NCI-H748 treated with DMSO at 0.1 percent for 48 hours (cell line): Measurements from ENCODE around the gene TBC1D30.

ENCODE experiments used
- DNase-seq: peaks from one replicate; lab custom pipeline; 2025; lab: John Stamatoyannopoulos, UW

Gene TBC1D30

GRCh38 chr12:64864319-64864718, 39.9 kb downstream of the TBC1D30 start:
- DNase-seq: no peak

- DNase-seq: no peak
Observed at GRCh38 chr12:64875186-64875585, 50.7 kb downstream of the TBC1D30 start.

- no peak for DNase-seq
Observed at GRCh38 chr12:64876388-64877071, 52.1 kb downstream of the TBC1D30 start.

- DNase-seq: no peak
Observed at GRCh38 chr12:64877363-64878004, 53.0 kb downstream of the TBC1D30 start.

- no peak for DNase-seq
Observed at GRCh38 chr12:64882687-64883086, 58.2 kb downstream of the TBC1D30 start.

- no peak for DNase-seq
Observed at GRCh38 chr12:64883264-64884163, 59.1 kb downstream of the TBC1D30 start.

- DNase-seq: no peak
Observed at GRCh38 chr12:64884164-64884542, 59.7 kb downstream of the TBC1D30 start.

- DNase-seq: no peak
Observed at GRCh38 chr12:64884728-64885127, 60.3 kb downstream of the TBC1D30 start.

- no peak for DNase-seq
Observed at GRCh38 chr12:64889434-64890216, 65.2 kb downstream of the TBC1D30 start.

GRCh38 chr12:64890873-64891468, 66.5 kb downstream of the TBC1D30 start:
- DNase-seq: peak; percentile 65

GRCh38 chr12:64891629-64892028, 67.2 kb downstream of the TBC1D30 start:
- no peak for DNase-seq

GRCh38 chr12:64892561-64892960, 68.1 kb downstream of the TBC1D30 start:
- DNase-seq: no peak

- DNase-seq: no peak
Observed at GRCh38 chr12:64893961-64894360, 69.5 kb downstream of the TBC1D30 start.

GRCh38 chr12:64894827-64895475, 70.5 kb downstream of the TBC1D30 start:
- DNase-seq: no peak

- DNase-seq: no peak
Observed at GRCh38 chr12:64895526-64895925, 71.1 kb downstream of the TBC1D30 start.

GRCh38 chr12:64900540-64900939, 76.1 kb downstream of the TBC1D30 start:
- no peak for DNase-seq

GRCh38 chr12:64903479-64904152, 79.2 kb downstream of the TBC1D30 start:
- DNase-seq: no peak

GRCh38 chr12:64907097-64907496, 82.7 kb downstream of the TBC1D30 start:
- DNase-seq: no peak

GRCh38 chr12:64909124-64909523, 84.7 kb downstream of the TBC1D30 start:
- DNase-seq: no peak

- DNase-seq: no peak
Observed at GRCh38 chr12:64911081-64911480, 86.6 kb downstream of the TBC1D30 start.

- DNase-seq: no peak
Observed at GRCh38 chr12:64911912-64912311, 87.5 kb downstream of the TBC1D30 start.
